PC-3 (cell line): Measurements from ENCODE around the gene CCN2.

Source experiments
- CTCF ChIP-seq: fragments of 300-600 bp; sonication (generic); conservative IDR thresholded peaks from 2 replicates; pipeline ENCODE4 v1.5.1; 2017; ENCODE audit warnings: antibody characterized with exemption, low read depth, mild to moderate bottlenecking, low read length
- EZH2 ChIP-seq: fragments of 300-600 bp; sonication (generic); IDR thresholded peaks from one replicate; pipeline ENCODE4 v1.6.1; 2017; ENCODE audit warnings: antibody characterized with exemption, mild to moderate bottlenecking, low read length; ENCODE audit not compliant: unreplicated experiment
- EZH2phosphoT487 ChIP-seq: fragments of 300-600 bp; sonication (generic); IDR thresholded peaks from 2 replicates; pipeline ENCODE4 v1.6.1; 2018; ENCODE audit warnings: mild to moderate bottlenecking, antibody characterized with exemption, low read length, borderline replicate concordance

GRCh38 chr6:131966443-131966842 lies 15.3 kb upstream of the CCN2 start:
- TF ChIP-seq EZH2phosphoT487: no peak
- TF ChIP-seq EZH2: no peak
- no peak for TF ChIP-seq CTCF
